Osteoblast (primary cell): Measurements from ENCODE around the gene EXOG. TPM values are rescaled to one million over a fixed set of nuclear protein-coding genes. Genes with fewer than 3 reads are reported as not detected.

Experiments used
- DNase-seq: peaks from one replicate; pipeline ENCODE4 v3.0.0; 2011; ENCODE audit warnings: low spot score, mixed read lengths; ENCODE audit not compliant: insufficient read length; ENCODE audit errors: missing footprints
- H2AFZ ChIP-seq: 2 replicates; pipeline ENCODE4 v1.6.0; 2011; ENCODE audit warnings: mild to moderate bottlenecking, low read length
- H3K27ac ChIP-seq: 2 replicates; pipeline ENCODE4 v1.5.1; 2011; ENCODE audit warnings: mild to moderate bottlenecking, low read depth, low read length, moderate library complexity
- H3K27me3 ChIP-seq: 2 replicates; pipeline ENCODE4 v1.6.0; 2012; ENCODE audit warnings: mild to moderate bottlenecking, control low read depth, inconsistent platforms, low read length, moderate library complexity; ENCODE audit not compliant: insufficient read depth
- H3K36me3 ChIP-seq: 2 replicates; pipeline ENCODE4 v1.5.1; 2011; ENCODE audit warnings: mild to moderate bottlenecking, low read length, control low read depth, moderate library complexity; ENCODE audit not compliant: insufficient read depth
- H3K4me1 ChIP-seq: 2 replicates; pipeline ENCODE4 v1.5.1; 2011; ENCODE audit warnings: mild to moderate bottlenecking, low read length, control low read depth, moderate library complexity; ENCODE audit not compliant: insufficient read depth
- H3K4me2 ChIP-seq: 2 replicates; pipeline ENCODE4 v1.6.0; 2011; ENCODE audit warnings: mild to moderate bottlenecking, low read length; ENCODE audit not compliant: insufficient read depth
- H3K4me3 ChIP-seq: fragments of 200-600 bp; sonication (generic); 3 replicates; pipeline ENCODE4 v1.5.1; 2012; ENCODE audit warnings: mild to moderate bottlenecking, low read length, inconsistent platforms; ENCODE audit not compliant: insufficient read depth
- H3K79me2 ChIP-seq: 2 replicates; pipeline ENCODE4 v1.6.0; 2012; ENCODE audit warnings: mild to moderate bottlenecking, low read length, control low read depth, inconsistent platforms; ENCODE audit not compliant: insufficient read depth
- H3K9me3 ChIP-seq: 2 replicates; pipeline ENCODE4 v1.5.1; 2011; ENCODE audit warnings: low read depth, low read length, control low read depth
- H4K20me1 ChIP-seq: 2 replicates; pipeline ENCODE4 v1.6.0; 2012; ENCODE audit warnings: mild to moderate bottlenecking, low read length, control low read depth; ENCODE audit not compliant: insufficient read depth
- total RNA-seq: library from RNA; depleted of rRNA; stranded (reverse); fragments of >200 nt; gene quantifications from 2 replicates; pipeline ENCODE4 v1.2.3, GENCODE V29; 2012
- TF ChIP-seq, protein P1 (sequence below): IDR thresholded peaks from 2 replicates; pipeline ENCODE4 v1.5.1; 2011; ENCODE audit warnings: mild to moderate bottlenecking, low read depth, low read length, moderate library complexity; ENCODE audit errors: extremely low read depth

The EXOG gene
- total RNA-seq, 1 donor: 14.5 TPM

DNA sequence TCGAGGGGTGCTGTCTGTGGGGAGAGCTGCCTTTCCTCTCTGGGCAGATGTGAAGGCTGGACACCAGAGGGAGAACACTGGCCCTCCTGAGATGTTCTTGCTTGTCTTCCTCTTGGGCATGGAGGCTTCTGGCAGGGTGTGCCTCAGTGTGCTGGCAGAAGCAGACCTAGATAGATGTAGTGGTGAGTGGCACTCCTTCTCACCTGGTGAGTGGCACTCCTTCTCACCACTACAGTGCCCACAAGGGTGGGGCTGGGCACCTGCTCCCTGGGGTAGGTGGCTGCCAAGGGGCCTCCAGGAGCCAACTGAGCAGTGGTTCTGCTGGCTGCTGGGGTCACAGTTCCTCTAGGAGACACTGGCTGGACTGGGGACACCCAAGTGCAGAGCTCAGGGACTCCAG, 23.8 kb upstream of the EXOG start:
- H3K4me1 ChIP-seq: no peaks in the 10 kb centered on the region
- H3K9me3 ChIP-seq: no peaks in the 10 kb centered on the region
- no peak overlapping the region for H2AFZ ChIP-seq
- H3K4me3 ChIP-seq: no peak overlapping the region
- TF ChIP-seq, protein P1, sequence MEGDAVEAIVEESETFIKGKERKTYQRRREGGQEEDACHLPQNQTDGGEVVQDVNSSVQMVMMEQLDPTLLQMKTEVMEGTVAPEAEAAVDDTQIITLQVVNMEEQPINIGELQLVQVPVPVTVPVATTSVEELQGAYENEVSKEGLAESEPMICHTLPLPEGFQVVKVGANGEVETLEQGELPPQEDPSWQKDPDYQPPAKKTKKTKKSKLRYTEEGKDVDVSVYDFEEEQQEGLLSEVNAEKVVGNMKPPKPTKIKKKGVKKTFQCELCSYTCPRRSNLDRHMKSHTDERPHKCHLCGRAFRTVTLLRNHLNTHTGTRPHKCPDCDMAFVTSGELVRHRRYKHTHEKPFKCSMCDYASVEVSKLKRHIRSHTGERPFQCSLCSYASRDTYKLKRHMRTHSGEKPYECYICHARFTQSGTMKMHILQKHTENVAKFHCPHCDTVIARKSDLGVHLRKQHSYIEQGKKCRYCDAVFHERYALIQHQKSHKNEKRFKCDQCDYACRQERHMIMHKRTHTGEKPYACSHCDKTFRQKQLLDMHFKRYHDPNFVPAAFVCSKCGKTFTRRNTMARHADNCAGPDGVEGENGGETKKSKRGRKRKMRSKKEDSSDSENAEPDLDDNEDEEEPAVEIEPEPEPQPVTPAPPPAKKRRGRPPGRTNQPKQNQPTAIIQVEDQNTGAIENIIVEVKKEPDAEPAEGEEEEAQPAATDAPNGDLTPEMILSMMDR: no peak
- no peaks in the 10 kb centered on the region for H3K79me2 ChIP-seq
- H3K27me3 ChIP-seq: no peaks in the 10 kb centered on the region
- no peak overlapping the region for H3K4me2 ChIP-seq
- no peaks in the 10 kb centered on the region for H3K36me3 ChIP-seq
- no peak for DNase-seq
- H3K27ac ChIP-seq: no peak overlapping the region
- peaks cover 12% of the 10 kb centered on the region for H4K20me1 ChIP-seq

DNA sequence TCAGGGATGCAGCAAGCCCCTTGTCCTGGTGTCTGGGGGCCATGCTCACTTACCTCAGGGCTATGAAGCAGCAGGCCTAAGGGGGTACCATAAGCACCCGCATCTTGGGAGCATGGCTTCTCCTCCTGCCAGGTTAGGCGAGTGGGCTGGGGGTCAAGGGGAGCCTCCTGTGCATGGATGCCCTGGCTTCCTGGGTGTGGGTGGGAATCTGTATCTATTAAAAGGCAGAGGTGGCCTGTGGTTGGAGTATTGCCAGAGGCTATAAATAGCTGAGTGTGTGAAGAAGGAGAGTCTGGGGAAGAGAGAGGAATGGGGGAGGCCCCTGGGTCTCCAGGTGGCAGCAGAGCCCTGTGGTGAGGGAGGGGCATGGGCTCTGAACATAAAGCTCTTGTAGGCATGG, 22.9 kb upstream of the EXOG start:
- Histone ChIP-seq H3K36me3 (no peaks in the 10 kb centered on the region), H3K4me2 (no peak overlapping the region), H3K9me3 (no peaks in the 10 kb centered on the region), H2AFZ (no peak overlapping the region), H4K20me1 (peaks cover 12% of the 10 kb centered on the region), H3K4me3 (no peak overlapping the region), H3K27me3 (no peaks in the 10 kb centered on the region), H3K79me2 (no peaks in the 10 kb centered on the region), H3K4me1 (no peaks in the 10 kb centered on the region), H3K27ac (no peak overlapping the region)
- TF ChIP-seq, protein P1: no peak
- no peak for DNase-seq

DNA sequence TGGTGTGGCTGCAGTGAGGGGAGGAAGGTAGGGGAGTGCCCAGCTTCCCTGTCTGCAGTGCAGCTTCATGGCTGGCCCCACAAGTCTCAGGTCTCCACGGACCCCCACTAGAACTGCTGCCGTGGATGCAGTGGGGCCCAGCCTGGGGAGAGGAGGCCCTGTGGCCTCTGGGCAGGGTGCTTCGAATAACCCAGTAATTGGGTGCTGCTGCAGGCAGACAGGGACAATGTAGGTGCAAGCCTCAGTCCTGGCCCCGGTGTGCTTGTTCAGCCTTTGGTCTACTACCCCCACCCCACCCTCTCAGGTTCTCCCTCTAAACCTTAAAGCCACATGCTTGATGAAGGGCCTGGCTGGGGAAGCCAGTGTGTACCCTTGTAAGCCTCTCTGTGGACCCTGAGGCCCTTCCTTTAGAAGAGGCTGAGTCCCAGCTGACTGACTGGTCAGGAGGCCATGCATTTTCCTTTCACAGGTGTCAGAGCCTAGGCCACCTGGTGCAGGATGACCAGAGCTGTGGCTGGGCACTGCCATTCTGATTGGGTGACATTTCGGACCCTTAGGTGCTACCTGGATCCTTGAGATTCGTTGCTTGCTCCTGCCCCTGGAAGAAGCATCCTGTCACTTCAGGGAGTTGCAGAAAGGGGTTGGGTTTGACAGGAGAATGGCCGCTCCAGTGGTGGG, 21.1 kb upstream of the EXOG start:
- no peak overlapping the region for H2AFZ ChIP-seq
- H3K36me3 ChIP-seq: peaks cover under 1% of the 10 kb centered on the region
- no peak overlapping the region for H3K4me3 ChIP-seq
- no peaks in the 10 kb centered on the region for H3K79me2 ChIP-seq
- TF ChIP-seq, protein P1: no peak
- H3K4me1 ChIP-seq: no peaks in the 10 kb centered on the region
- DNase-seq: no peak
- H4K20me1 ChIP-seq: peaks cover 12% of the 10 kb centered on the region
- H3K9me3 ChIP-seq: no peaks in the 10 kb centered on the region
- H3K27ac ChIP-seq: no peak overlapping the region
- H3K4me2 ChIP-seq: no peak overlapping the region
- H3K27me3 ChIP-seq: no peaks in the 10 kb centered on the region

DNA sequence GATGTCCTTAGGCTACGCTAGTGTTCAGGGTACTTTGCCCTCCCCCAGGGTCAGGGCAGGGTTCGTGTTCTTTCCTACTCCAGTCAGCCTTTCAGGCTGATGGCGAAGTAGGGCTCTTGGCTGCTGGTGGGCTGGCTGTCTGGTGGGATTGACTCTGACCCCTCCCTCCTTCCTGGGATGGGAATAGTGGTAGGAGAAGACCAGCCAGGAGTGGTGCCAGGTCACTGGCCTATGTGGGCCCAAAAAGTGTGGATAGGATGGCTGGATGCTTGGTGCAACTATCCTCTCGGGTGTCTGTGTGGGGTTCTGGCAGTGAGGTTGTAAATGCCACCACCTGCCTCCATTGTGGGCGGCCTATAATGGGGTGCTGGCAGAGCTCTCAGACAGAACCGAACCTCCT, 20.4 kb upstream of the EXOG start:
- Histone ChIP-seq H3K4me2 (no peak overlapping the region), H4K20me1 (peaks cover 12% of the 10 kb centered on the region)

More for the DNA sequence above, 20.4 kb upstream of the EXOG start:
- TF ChIP-seq, protein P1: no peak
- Histone ChIP-seq H2AFZ (no peak overlapping the region), H3K36me3 (peaks cover 2% of the 10 kb centered on the region), H3K27me3 (no peaks in the 10 kb centered on the region), H3K27ac (no peak overlapping the region), H3K4me1 (no peaks in the 10 kb centered on the region), H3K79me2 (no peaks in the 10 kb centered on the region), H3K9me3 (no peaks in the 10 kb centered on the region), H3K4me3 (no peak overlapping the region)
- no peak for DNase-seq
